Keratinocyte (primary cell): Measurements from ENCODE around the gene OR1D5. TPM values are rescaled to one million over a fixed set of nuclear protein-coding genes. Genes with fewer than 3 reads are reported as not detected.

ENCODE experiments used
- DNase-seq: peaks from one replicate; pipeline ENCODE4 v3.0.0-alpha.2; 2011; ENCODE audit warnings: low read depth, missing footprints, low spot score
- FAIRE-seq: peaks from 2 replicates; lab custom pipeline; 2011; peaks lifted over from hg19 to GRCh38; lab: Jason Lieb, UNC
- H2AFZ ChIP-seq: 2 replicates; pipeline ENCODE4 v1.6.0; 2012; ENCODE audit warnings: low read length, control low read depth, inconsistent platforms; ENCODE audit not compliant: control insufficient read depth
- H3K27ac ChIP-seq: 2 replicates; pipeline ENCODE4 v1.5.1; 2011; ENCODE audit warnings: low read length; ENCODE audit not compliant: control insufficient read depth, insufficient read depth
- H3K27me3 ChIP-seq: 3 replicates; pipeline ENCODE4 v1.6.0; 2011; ENCODE audit warnings: low read length; ENCODE audit not compliant: control insufficient read depth, insufficient read depth; ENCODE audit errors: extremely low read depth
- H3K36me3 ChIP-seq, 2 experiments: 2 replicates in 1 of 2; 3 replicates in 1 of 2; pipeline ENCODE4 v1.5.1; 2011; ENCODE audit warnings: low read length in 2 of 2, mild to moderate bottlenecking in 1 of 2; ENCODE audit not compliant: control insufficient read depth in 2 of 2, insufficient read depth in 2 of 2; ENCODE audit errors: extremely low read depth in 1 of 2
- H3K4me1 ChIP-seq: 3 replicates; pipeline ENCODE4 v1.5.1; 2011; ENCODE audit warnings: low read length; ENCODE audit not compliant: control insufficient read depth, insufficient read depth; ENCODE audit errors: extremely low read depth
- H3K4me2 ChIP-seq: 3 replicates; pipeline ENCODE4 v1.6.0; 2011; ENCODE audit warnings: low read depth, low read length; ENCODE audit not compliant: control insufficient read depth, insufficient read depth; ENCODE audit errors: extremely low read depth
- H3K4me3 ChIP-seq, 3 experiments: fragments of 200-600 bp in 1 of 3; sonication (generic) in 1 of 3; 2 replicates in 2 of 3; 3 replicates in 1 of 3; pipeline ENCODE4 v1.5.1; 2011 to 2016; ENCODE audit warnings: low read length in 3 of 3, mild to moderate bottlenecking in 3 of 3, control low read depth in 2 of 3, inconsistent platforms in 1 of 3, low read depth in 1 of 3, mixed read lengths in 1 of 3, mixed run types in 1 of 3, moderate library complexity in 1 of 3; ENCODE audit not compliant: control insufficient read depth in 2 of 3, insufficient read depth in 2 of 3; ENCODE audit errors: extremely low read depth in 1 of 3
- H3K79me2 ChIP-seq: 2 replicates; pipeline ENCODE4 v1.6.0; 2012; ENCODE audit warnings: low read length; ENCODE audit not compliant: control insufficient read depth, insufficient read depth
- H3K9ac ChIP-seq: 3 replicates; pipeline ENCODE4 v1.6.0; 2011; ENCODE audit warnings: low read length; ENCODE audit not compliant: control insufficient read depth, insufficient read depth; ENCODE audit errors: extremely low read depth
- H3K9me1 ChIP-seq: 3 replicates; pipeline ENCODE4 v1.6.0; 2011; ENCODE audit warnings: low read length; ENCODE audit not compliant: control insufficient read depth, insufficient read depth; ENCODE audit errors: extremely low read depth
- H3K9me3 ChIP-seq: 2 replicates; pipeline ENCODE4 v1.5.1; 2012; ENCODE audit warnings: low read depth, low read length; ENCODE audit not compliant: control insufficient read depth
- H4K20me1 ChIP-seq: 3 replicates; pipeline ENCODE4 v1.6.0; 2011; ENCODE audit warnings: low read length; ENCODE audit not compliant: control insufficient read depth, insufficient read depth; ENCODE audit errors: extremely low read depth
- EZH2 ChIP-seq: IDR thresholded peaks from one replicate; pipeline ENCODE4 v1.6.1; 2012; ENCODE audit warnings: inconsistent platforms, mild to moderate bottlenecking, low read length, moderate library complexity
- dilution Hi-C: fragments of 300-500 bp; cut with MboI; formaldehyde crosslinking; loops from one replicate; pipeline ENCODE4 v1.7.0; 2020; ENCODE audit warnings: low sequenced_read_pairs; ENCODE audit not compliant: extremely low pct_ligation_motif_present
- polyA plus RNA-seq, 5 experiments: library from polyadenylated mRNA; depleted of rRNA in 3 of 5; stranded (reverse) in 3 of 5; stranded (forward) in 1 of 5; unstranded in 1 of 5; fragments of >200 nt; gene quantifications; 1 replicate in 1 of 5; 2 replicates in 3 of 5; 3 replicates in 1 of 5; pipeline versions ENCODE4 v1.2.1 to v1.2.3, GENCODE V29; 2011 to 2012; ENCODE audit warnings: missing spikeins in 2 of 5, low read depth in 1 of 5, low replicate concordance in 1 of 5
- TF ChIP-seq, protein P1 (sequence below), 3 experiments: IDR thresholded peaks in 1 of 3; conservative IDR thresholded peaks in 1 of 3; optimal IDR thresholded peaks in 1 of 3; 2 replicates in 2 of 3; 3 replicates in 1 of 3; pipeline versions ENCODE3 to v1.5.1; 2011; ENCODE audit warnings: low read length in 3 of 3, mild to moderate bottlenecking in 3 of 3, moderate library complexity in 2 of 3, control low read depth in 1 of 3, inconsistent platforms in 1 of 3; ENCODE audit not compliant: insufficient read depth in 2 of 3; ENCODE audit errors: extremely low read depth in 1 of 3

Gene OR1D5
- polyA plus RNA-seq, 1 donor (not counting 4 experiments of a cell fraction or from before 2014, with no cell fraction given): not detected

- Histone ChIP-seq H3K9me1 (no peaks in the 10 kb centered on the region), H4K20me1 (no peaks in the 10 kb centered on the region), H3K27ac (peak overlapping the region; percentile 68), H3K27me3 (no peaks in the 10 kb centered on the region), H3K4me3 (peak overlapping the region; percentile 70 to 95 (median 92)), H3K36me3 (no peaks in the 10 kb centered on the region), H2AFZ (peak overlapping the region; percentile 100), H3K9ac (peak overlapping the region; percentile 72), H3K9me3 (peaks cover 3% of the 10 kb centered on the region), H3K79me2 (no peaks in the 10 kb centered on the region), H3K4me1 (peaks cover 12% of the 10 kb centered on the region), H3K4me2 (peak overlapping the region; percentile 96)
- dilution Hi-C loops: no loop called here
- peak; percentile 56 for FAIRE-seq
- DNase-seq: peak; percentile 92
- no peak for TF ChIP-seq EZH2
- TF ChIP-seq, protein P1, sequence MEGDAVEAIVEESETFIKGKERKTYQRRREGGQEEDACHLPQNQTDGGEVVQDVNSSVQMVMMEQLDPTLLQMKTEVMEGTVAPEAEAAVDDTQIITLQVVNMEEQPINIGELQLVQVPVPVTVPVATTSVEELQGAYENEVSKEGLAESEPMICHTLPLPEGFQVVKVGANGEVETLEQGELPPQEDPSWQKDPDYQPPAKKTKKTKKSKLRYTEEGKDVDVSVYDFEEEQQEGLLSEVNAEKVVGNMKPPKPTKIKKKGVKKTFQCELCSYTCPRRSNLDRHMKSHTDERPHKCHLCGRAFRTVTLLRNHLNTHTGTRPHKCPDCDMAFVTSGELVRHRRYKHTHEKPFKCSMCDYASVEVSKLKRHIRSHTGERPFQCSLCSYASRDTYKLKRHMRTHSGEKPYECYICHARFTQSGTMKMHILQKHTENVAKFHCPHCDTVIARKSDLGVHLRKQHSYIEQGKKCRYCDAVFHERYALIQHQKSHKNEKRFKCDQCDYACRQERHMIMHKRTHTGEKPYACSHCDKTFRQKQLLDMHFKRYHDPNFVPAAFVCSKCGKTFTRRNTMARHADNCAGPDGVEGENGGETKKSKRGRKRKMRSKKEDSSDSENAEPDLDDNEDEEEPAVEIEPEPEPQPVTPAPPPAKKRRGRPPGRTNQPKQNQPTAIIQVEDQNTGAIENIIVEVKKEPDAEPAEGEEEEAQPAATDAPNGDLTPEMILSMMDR (optimal IDR thresholded peaks at IDR 0.05 in 1 of 3, IDR thresholded peaks at IDR 0.05 in 1 of 3, conservative IDR thresholded peaks at IDR 0.05 in 1 of 3; ENCODE audit: extremely low read depth in 1 of 3, insufficient read depth in 2 of 3, low read length in 3 of 3): peak; percentile 73 to 93 (median 87)
These were observed 14.5 kb downstream of the OR1D5 start for GRCh38 chr17:3048727-3049471.

DNA sequence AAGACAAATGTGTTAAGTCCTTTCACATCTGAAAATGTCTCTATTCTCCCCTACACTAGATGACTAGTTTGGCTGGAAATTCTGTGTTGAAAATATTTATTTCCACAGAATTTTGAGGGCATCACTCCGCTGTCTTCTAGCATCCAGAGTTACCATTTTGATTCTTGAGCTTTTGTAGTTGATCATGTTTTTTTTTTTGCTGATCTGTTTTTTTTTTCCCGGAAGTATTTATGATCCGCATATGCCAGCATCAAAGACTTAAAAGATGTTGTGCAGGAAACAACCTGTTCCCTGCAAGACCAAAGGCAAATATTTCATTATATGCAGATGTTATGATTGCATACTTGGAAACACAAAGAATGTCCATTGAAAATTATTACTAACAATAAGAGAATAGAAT lies 16.7 kb downstream of the OR1D5 start:
- Histone ChIP-seq H3K9ac (no peak overlapping the region), H3K4me2 (no peak overlapping the region), H3K27ac (no peak overlapping the region), H3K9me3 (peaks cover 5% of the 10 kb centered on the region), H3K4me1 (peaks cover 12% of the 10 kb centered on the region), H3K9me1 (no peaks in the 10 kb centered on the region), H3K27me3 (no peaks in the 10 kb centered on the region), H2AFZ (no peak overlapping the region), H4K20me1 (no peaks in the 10 kb centered on the region), H3K79me2 (no peaks in the 10 kb centered on the region), H3K36me3 (no peaks in the 10 kb centered on the region), H3K4me3 (no peak overlapping the region)
- dilution Hi-C loops: no loop called here
- DNase-seq (no peak), FAIRE-seq (no peak)
- no peak for TF ChIP-seq EZH2
- TF ChIP-seq, protein P1 (optimal IDR thresholded peaks at IDR 0.05 in 1 of 3, IDR thresholded peaks at IDR 0.05 in 1 of 3, conservative IDR thresholded peaks at IDR 0.05 in 1 of 3; ENCODE audit: extremely low read depth in 1 of 3, insufficient read depth in 2 of 3, low read length in 3 of 3): no peak
